SK-N-MC (cell line): ENCODE measurements around the gene COQ9.

ENCODE experiments used
- DNase-seq: peaks from one replicate; pipeline ENCODE4 v3.0.0-alpha.2; 2011; ENCODE audit warnings: low read depth, low spot score
- H3K27ac ChIP-seq: fragments of 200-600 bp; sonication (generic); 2 replicates; pipeline ENCODE4 v1.5.1; 2016; ENCODE audit warnings: mixed run types
- H3K36me3 ChIP-seq: fragments of 200-600 bp; sonication (generic); 2 replicates; pipeline ENCODE4 v1.6.1; 2017; ENCODE audit warnings: antibody characterized with exemption, low read length, mixed read lengths; ENCODE audit not compliant: insufficient read depth
- H3K4me3 ChIP-seq: fragments of 200-600 bp; sonication (generic); 2 replicates; pipeline ENCODE4 v1.5.1; 2016
- H3K9ac ChIP-seq: fragments of 200-600 bp; sonication (generic); 2 replicates; pipeline ENCODE4 v1.8.0; 2017; ENCODE audit warnings: mixed run types, mixed read lengths; ENCODE audit not compliant: insufficient read length
- H3K9me3 ChIP-seq: fragments of 200-600 bp; sonication (generic); 2 replicates; pipeline ENCODE4 v1.6.1; 2017; ENCODE audit warnings: low read depth, mild to moderate bottlenecking, antibody characterized with exemption, low read length, moderate library complexity, mixed read lengths
- EZH2 ChIP-seq: fragments of 200-600 bp; sonication (generic); IDR thresholded peaks from one replicate; pipeline ENCODE4 v1.6.1; 2017; ENCODE audit warnings: antibody characterized with exemption
- FOXP2 ChIP-seq: optimal IDR thresholded peaks from 2 replicates; pipeline ENCODE3; 2011; ENCODE audit warnings: mild to moderate bottlenecking, moderate library complexity; ENCODE audit not compliant: insufficient read depth; ENCODE audit errors: extremely low read length, control extremely low read depth
- POLR2AphosphoS5 ChIP-seq: IDR thresholded peaks from 2 replicates; pipeline ENCODE4 v1.6.1; 2012; ENCODE audit warnings: mild to moderate bottlenecking, low read depth, low read length, borderline replicate concordance

COQ9 gene

DNA sequence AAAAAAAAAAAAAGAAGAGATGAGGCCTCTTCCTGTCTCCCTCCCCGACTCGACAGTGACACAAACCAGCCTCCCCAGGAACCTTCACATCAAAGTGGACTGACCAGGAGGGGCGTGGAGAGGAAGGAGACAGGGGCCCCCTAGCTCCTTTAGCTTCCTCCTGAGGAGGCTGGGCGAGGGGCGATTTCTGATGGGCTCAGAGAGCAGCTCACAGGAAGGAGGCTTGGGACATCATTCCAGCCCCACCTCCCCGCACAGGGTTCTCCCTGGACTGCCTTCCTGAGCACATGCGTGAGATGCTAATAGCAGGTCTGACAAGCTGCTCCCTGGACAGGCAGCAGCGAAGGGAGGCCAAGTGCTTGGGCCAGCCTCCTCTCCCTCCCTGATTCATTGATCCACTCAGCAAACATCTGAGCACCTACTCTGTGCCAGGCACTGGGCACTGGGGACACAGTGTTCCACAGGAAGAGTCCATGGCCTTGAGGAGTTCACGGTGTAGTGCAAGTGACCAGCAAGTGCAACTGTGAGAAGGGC, 53.4 kb downstream of the COQ9 start:
- no peak overlapping the region for H3K9ac ChIP-seq
- no peak overlapping the region for H3K27ac ChIP-seq
- TF ChIP-seq EZH2 (no peak), POLR2AphosphoS5 (no peak), FOXP2 (no peak)
- DNase-seq = no peak
- no peaks in the 10 kb centered on the region for H3K9me3 ChIP-seq
- H3K36me3 ChIP-seq = no peaks in the 10 kb centered on the region
- no peak overlapping the region for H3K4me3 ChIP-seq

DNA sequence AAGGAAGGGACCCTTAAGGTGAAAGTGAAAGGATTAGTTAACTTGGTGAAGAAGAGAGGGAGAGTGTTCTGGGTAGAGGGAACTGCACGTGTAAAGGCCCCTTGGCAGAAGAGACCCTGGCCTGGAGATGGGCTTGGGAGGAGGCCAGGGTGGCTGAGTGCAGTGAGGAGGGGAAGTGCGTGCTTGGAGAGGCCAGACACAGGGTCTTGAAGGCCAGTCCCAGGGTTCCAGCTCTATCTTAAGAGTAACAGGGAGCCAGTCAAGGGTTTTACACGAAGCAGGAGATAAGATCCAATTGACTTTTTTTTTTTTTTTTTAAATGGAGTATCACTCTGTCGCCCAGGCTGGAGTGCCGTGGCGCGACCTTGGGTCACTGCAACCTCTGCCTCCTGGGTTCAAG, 54.2 kb downstream of the COQ9 start:
- no peak overlapping the region for H3K27ac ChIP-seq
- no peak for TF ChIP-seq POLR2AphosphoS5
- TF ChIP-seq EZH2 = no peak
- TF ChIP-seq FOXP2 = no peak
- DNase-seq = no peak
- no peak overlapping the region for H3K4me3 ChIP-seq
- H3K36me3 ChIP-seq = no peaks in the 10 kb centered on the region
- no peaks in the 10 kb centered on the region for H3K9me3 ChIP-seq
- H3K9ac ChIP-seq = no peak overlapping the region

DNA sequence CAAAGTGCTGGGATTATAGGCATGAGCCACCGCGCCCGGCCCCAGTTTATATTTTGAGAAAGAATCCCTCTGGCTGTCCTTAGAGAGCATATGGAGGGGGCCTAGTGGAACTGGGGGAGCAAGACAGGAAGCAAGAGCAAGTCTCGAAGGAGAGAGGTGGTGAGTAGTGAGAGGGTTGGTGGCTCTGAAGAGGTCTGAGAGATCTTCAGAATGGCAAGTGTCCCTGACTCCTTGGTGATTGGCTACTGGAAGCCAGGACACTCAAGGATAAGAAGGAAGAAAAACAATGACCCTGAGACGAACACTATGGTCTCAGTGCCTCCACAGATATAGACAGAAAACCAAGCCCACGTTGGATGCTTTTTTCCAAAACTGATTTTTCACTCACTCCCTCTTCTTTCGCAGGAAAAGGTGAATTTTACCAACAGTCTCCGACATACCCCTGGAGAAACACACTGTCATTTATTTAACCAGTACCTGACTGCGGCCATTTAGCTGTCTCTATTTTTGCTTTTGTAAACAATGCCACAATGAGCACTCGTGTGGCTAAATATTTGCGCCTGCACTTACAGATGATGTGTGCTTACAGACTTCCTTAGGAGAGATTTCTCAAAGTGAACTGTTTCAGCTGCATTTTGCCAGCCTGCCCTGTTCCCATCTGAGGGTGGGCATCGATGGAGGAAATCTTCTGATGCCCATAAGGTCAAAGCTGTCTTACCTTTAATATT, 54.9 kb downstream of the COQ9 start:
- no peak for DNase-seq
- H3K9ac ChIP-seq = no peak overlapping the region
- H3K27ac ChIP-seq = no peak overlapping the region
- H3K36me3 ChIP-seq = no peaks in the 10 kb centered on the region
- no peak overlapping the region for H3K4me3 ChIP-seq
- no peak for TF ChIP-seq POLR2AphosphoS5
- TF ChIP-seq FOXP2 = no peak
- no peak for TF ChIP-seq EZH2
- no peaks in the 10 kb centered on the region for H3K9me3 ChIP-seq

DNA sequence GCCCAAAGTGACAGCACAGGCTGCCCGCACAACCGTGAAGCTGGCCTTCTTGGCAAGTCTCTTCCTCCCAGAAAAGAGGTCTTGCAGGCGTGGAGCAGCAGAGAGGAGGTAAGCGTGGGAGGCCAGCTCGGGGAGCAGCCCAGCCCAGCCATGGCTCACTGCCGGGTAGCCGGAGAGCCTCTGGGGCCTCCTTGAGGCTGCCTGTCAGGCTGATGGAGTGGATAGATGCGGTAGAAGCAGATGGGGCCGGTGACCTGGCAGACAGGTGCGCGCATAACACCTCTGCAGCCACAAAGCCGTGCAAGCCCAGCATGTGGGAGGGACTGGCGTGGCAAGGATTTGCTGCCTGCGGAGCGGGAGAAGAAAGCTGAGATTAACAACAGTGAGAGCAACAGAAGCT, 56.1 kb downstream of the COQ9 start:
- H3K9ac ChIP-seq = no peak overlapping the region
- no peak for TF ChIP-seq POLR2AphosphoS5
- no peak for TF ChIP-seq FOXP2
- no peak for TF ChIP-seq EZH2
- H3K36me3 ChIP-seq = no peaks in the 10 kb centered on the region
- no peak overlapping the region for H3K4me3 ChIP-seq
- H3K27ac ChIP-seq = no peak overlapping the region
- no peak for DNase-seq
- H3K9me3 ChIP-seq = no peaks in the 10 kb centered on the region

DNA sequence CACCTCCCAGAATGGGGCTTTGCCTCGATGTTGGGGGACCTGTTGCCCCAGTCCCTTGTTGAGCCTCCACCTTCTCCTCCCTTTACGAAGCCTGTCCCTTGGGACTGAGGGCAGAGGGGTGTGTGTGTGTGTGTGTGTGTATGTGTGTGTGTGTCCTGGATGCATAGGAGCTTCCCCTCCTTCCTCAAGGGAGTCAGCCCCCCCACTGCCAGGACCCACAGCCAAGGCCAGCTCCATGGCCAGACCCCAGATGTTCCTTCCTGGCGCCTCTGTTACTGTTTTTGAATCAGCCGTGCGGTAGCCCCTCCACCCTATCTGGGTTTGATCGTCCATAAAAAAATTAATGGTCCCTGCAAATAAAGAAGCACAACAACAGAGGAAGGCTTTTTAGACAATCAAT, 56.7 kb downstream of the COQ9 start:
- TF ChIP-seq FOXP2 (no peak), POLR2AphosphoS5 (no peak), EZH2 (no peak)
- Histone ChIP-seq H3K4me3 (no peak overlapping the region), H3K36me3 (no peaks in the 10 kb centered on the region), H3K9me3 (no peaks in the 10 kb centered on the region), H3K9ac (no peak overlapping the region), H3K27ac (no peak overlapping the region)
- DNase-seq = no peak

DNA sequence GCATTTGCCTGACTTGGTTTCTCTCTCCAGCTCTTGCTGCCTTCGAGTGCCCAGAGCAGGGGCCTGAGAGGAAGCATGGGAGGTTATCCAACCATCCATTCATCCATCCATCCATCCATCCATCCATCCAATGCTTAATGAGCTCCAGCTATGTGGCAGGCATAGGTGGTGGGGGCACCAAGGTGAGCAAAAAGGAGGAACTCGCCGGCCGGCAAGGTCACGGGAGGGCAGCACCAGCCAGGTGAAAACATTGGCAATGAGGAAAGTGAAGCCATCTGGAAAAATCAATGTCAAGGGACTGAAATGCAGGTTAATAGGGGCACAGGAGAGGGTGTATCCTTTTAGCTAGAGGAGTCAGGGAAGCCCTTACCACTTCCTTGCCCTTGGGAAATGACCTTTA, 57.2 kb downstream of the COQ9 start:
- Histone ChIP-seq H3K9ac (no peak overlapping the region), H3K27ac (no peak overlapping the region), H3K4me3 (no peak overlapping the region), H3K9me3 (no peaks in the 10 kb centered on the region), H3K36me3 (no peaks in the 10 kb centered on the region)
- no peak for TF ChIP-seq POLR2AphosphoS5
- no peak for TF ChIP-seq FOXP2
- TF ChIP-seq EZH2 = no peak
- no peak for DNase-seq

DNA sequence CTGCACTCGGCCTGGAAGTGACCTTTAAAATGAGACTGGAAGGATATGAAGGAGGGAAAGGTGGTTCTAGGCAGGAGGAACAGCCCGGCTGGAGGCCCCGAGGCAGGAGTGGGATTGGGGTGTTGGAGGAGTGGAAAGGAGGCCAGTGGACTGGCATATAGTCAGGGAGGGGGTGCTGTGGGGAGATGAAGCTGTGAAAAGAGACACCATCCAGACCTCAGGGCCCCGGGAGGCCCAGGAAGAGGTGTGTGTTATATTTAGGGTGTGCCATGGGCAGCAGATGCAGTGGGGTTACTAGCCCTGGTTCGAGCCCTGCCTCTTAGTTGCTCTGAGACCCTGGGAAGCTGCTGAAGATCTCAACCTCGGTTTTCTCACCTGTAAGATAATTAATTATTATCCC, 57.9 kb downstream of the COQ9 start:
- H3K27ac ChIP-seq = no peak overlapping the region
- H3K9me3 ChIP-seq = no peaks in the 10 kb centered on the region
- no peak overlapping the region for H3K9ac ChIP-seq
- DNase-seq = no peak
- H3K36me3 ChIP-seq = no peaks in the 10 kb centered on the region
- H3K4me3 ChIP-seq = no peak overlapping the region
- TF ChIP-seq EZH2 (no peak), FOXP2 (no peak), POLR2AphosphoS5 (no peak)

DNA sequence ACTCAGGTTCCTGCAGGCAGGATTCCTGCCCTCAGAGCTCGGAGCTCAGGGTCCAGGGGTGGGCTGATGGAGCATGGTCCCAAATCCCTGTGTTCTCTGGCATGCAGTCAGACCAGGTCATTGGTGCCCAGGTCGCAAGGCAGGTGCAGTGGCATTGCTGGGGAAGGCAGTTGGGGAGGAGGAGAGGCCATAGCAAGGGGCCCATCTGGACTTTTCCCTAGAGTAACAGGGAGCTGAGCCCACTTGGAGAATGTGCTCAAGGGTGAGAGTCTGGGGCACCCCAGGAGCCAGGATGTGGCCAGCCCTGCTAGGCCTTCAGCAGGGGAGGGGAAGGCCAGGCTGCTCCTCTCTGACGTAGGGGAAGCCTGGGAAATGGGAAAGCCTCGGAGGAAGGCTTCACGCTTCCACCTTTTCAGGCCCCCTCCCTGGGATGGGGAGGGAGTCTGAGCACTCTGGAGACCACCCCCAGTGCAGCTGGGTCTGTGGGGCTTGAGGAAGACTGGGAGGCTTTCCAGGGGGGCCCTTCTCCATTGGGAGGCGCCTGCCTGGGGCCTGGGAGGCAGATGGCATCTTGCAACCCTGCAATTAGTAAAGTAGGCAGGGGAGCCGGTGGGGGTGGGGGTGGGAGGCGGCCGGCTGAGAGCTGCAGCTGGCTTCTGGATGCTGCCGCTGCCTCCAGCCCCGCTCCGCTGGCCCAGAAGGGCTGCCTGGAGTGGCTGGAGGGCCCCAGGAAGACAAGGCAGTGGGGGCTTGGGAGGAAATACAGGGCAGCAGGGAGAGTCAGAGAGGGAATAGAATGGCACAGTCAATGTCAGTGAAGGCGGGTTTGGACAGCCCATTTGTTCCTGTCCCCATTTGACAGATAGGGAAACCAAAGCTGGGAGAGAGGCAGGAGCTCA, 60.1 kb downstream of the COQ9 start:
- no peaks in the 10 kb centered on the region for H3K9me3 ChIP-seq
- H3K27ac ChIP-seq = no peak overlapping the region
- H3K36me3 ChIP-seq = no peaks in the 10 kb centered on the region
- H3K4me3 ChIP-seq = no peak overlapping the region
- TF ChIP-seq EZH2 (no peak), FOXP2 (no peak), POLR2AphosphoS5 (no peak)
- DNase-seq = no peak
- no peak overlapping the region for H3K9ac ChIP-seq
